Trophoblast cell (in vitro differentiated cells and primary cell): ENCODE data around the gene CEP89.
A peak's percentile ranks its signal among the peaks of the same experiment; 100 is the strongest.

ENCODE experiments used
- DNase-seq, 2 donors: peaks; one replicate each; pipeline ENCODE4 v3.0.0-alpha.2; 2016
- H2AFZ ChIP-seq: 2 replicates; pipeline ENCODE4 v1.6.1; 2013; ENCODE audit warnings: low read length, moderate library complexity, mild to moderate bottlenecking; ENCODE audit not compliant: insufficient read depth, poor library complexity
- H2AK5ac ChIP-seq: 2 replicates; pipeline ENCODE4 v1.6.1; 2013; ENCODE audit warnings: mild to moderate bottlenecking, low read length
- H2BK120ac ChIP-seq: 2 replicates; pipeline ENCODE4 v1.6.1; 2013; ENCODE audit warnings: low read length, mild to moderate bottlenecking, moderate library complexity; ENCODE audit not compliant: insufficient read depth, poor library complexity
- H2BK12ac ChIP-seq: 2 replicates; pipeline ENCODE4 v1.6.1; 2013; ENCODE audit warnings: mild to moderate bottlenecking, low read length, moderate library complexity
- H2BK5ac ChIP-seq: 2 replicates; pipeline ENCODE4 v1.6.1; 2013; ENCODE audit warnings: low read length, low read depth, moderate library complexity, mild to moderate bottlenecking; ENCODE audit not compliant: poor library complexity
- H3K14ac ChIP-seq: 2 replicates; pipeline ENCODE4 v1.6.1; 2013; ENCODE audit warnings: mild to moderate bottlenecking, low read length
- H3K18ac ChIP-seq: 2 replicates; pipeline ENCODE4 v1.6.1; 2013; ENCODE audit warnings: mild to moderate bottlenecking, low read length
- H3K23ac ChIP-seq: 2 replicates; pipeline ENCODE4 v1.6.1; 2013; ENCODE audit warnings: low read length
- H3K27ac ChIP-seq: 2 replicates; pipeline ENCODE4 v1.5.1; 2013; ENCODE audit warnings: low read depth, mild to moderate bottlenecking, inconsistent platforms, low read length, moderate library complexity
- H3K27me3 ChIP-seq: 2 replicates; pipeline ENCODE4 v1.6.1; 2013; ENCODE audit warnings: inconsistent platforms, mild to moderate bottlenecking, low read length, moderate library complexity; ENCODE audit not compliant: insufficient read depth
- H3K36me3 ChIP-seq, 2 experiments: 1 replicate in 1 of 2; 2 replicates in 1 of 2; pipeline ENCODE4 v1.6.1; 2013; ENCODE audit warnings: low read length in 2 of 2, mild to moderate bottlenecking in 2 of 2, moderate library complexity in 1 of 2; ENCODE audit not compliant: insufficient read depth in 2 of 2, control insufficient read depth in 1 of 2
- H3K4ac ChIP-seq: 2 replicates; pipeline ENCODE4 v1.6.1; 2013; ENCODE audit warnings: low read depth, mild to moderate bottlenecking, low read length, moderate library complexity
- H3K4me1 ChIP-seq, 2 experiments: 1 replicate in 1 of 2; 2 replicates in 1 of 2; pipeline ENCODE4 v1.6.1; 2013; ENCODE audit warnings: low read length in 2 of 2, mild to moderate bottlenecking in 2 of 2, moderate library complexity in 1 of 2; ENCODE audit not compliant: insufficient read depth in 2 of 2, control insufficient read depth in 1 of 2
- H3K4me2 ChIP-seq: 2 replicates; pipeline ENCODE4 v1.6.1; 2013; ENCODE audit warnings: inconsistent platforms, mild to moderate bottlenecking, low read length, moderate library complexity
- H3K4me3 ChIP-seq: 2 replicates; pipeline ENCODE4 v1.5.1; 2013; ENCODE audit warnings: mild to moderate bottlenecking, low read depth, low read length, inconsistent platforms
- H3K79me1 ChIP-seq: one replicate; pipeline ENCODE4 v1.6.1; 2013; ENCODE audit warnings: low read length
- H3K79me2 ChIP-seq: 2 replicates; pipeline ENCODE4 v1.6.1; 2013; ENCODE audit warnings: low read length, mild to moderate bottlenecking; ENCODE audit not compliant: control insufficient read depth, insufficient read depth, poor library complexity
- H3K9ac ChIP-seq: 2 replicates; pipeline ENCODE4 v1.6.1; 2013; ENCODE audit warnings: mild to moderate bottlenecking, low read length
- H3K9me3 ChIP-seq: 2 replicates; pipeline ENCODE4 v1.6.1; 2013; ENCODE audit warnings: low read depth, mild to moderate bottlenecking, control low read depth, inconsistent platforms, low read length; ENCODE audit not compliant: insufficient read depth
- H4K12ac ChIP-seq: 2 replicates; pipeline ENCODE4 v1.6.1; 2013; ENCODE audit warnings: low read depth, mild to moderate bottlenecking, low read length, moderate library complexity
- H4K8ac ChIP-seq: 2 replicates; pipeline ENCODE4 v1.6.1; 2013; ENCODE audit warnings: low read depth, mild to moderate bottlenecking, low read length, moderate library complexity
- H4K91ac ChIP-seq: one replicate; pipeline ENCODE4 v1.6.1; 2013; ENCODE audit warnings: low read depth, mild to moderate bottlenecking, low read length, moderate library complexity
- WGBS: extraction: QIAGEN DNeasy Blood & Tissue Kit; methylation state at CpG from one replicate; pipeline ENCODE4 v1.1.7; 2013; ENCODE audit warnings: missing lambda C conversion rate; ENCODE audit not compliant: insufficient read length, insufficient coverage; ENCODE audit errors: extremely low coverage; 5-methylcytosine and 5-hydroxymethylcytosine counted together

The CEP89 gene

GRCh38 chr19:32877323-32877912 is 94.3 kb downstream of the CEP89 start:
- H3K79me1 ChIP-seq: peaks cover 1% of the 10 kb centered on the region
- H3K18ac ChIP-seq: no peak overlapping the region
- peaks cover 3% of the 10 kb centered on the region for H3K9me3 ChIP-seq
- H3K79me2 ChIP-seq: peaks cover 2% of the 10 kb centered on the region
- peaks cover 3 to 6% of the 10 kb centered on the region in 2 experiments for H3K4me1 ChIP-seq
- no peak overlapping the region for H2AK5ac ChIP-seq
- no peak for DNase-seq
- no peak overlapping the region for H3K14ac ChIP-seq
- no peak overlapping the region for H3K4me3 ChIP-seq
- no peak overlapping the region for H3K4ac ChIP-seq
- WGBS: no CpG with 5 or more reads among the region's 9 CpGs
- H2BK5ac ChIP-seq: no peak overlapping the region
- no peaks in the 10 kb centered on the region for H3K27me3 ChIP-seq
- no peak overlapping the region for H4K8ac ChIP-seq
- no peak overlapping the region for H3K9ac ChIP-seq
- H3K27ac ChIP-seq: no peak overlapping the region
- H3K36me3 ChIP-seq: peaks cover 5 to 7% of the 10 kb centered on the region in 2 experiments
- H4K12ac ChIP-seq: no peak overlapping the region
- H3K23ac ChIP-seq: no peak overlapping the region
- H2BK12ac ChIP-seq: no peak overlapping the region
- no peak overlapping the region for H2BK120ac ChIP-seq
- no peak overlapping the region for H2AFZ ChIP-seq
- H4K91ac ChIP-seq: no peak overlapping the region
- H3K4me2 ChIP-seq: no peak overlapping the region

- no peak overlapping the region for H3K4me3 ChIP-seq
- H4K12ac ChIP-seq: no peak overlapping the region
- peaks cover 1% of the 10 kb centered on the region for H3K79me1 ChIP-seq
- no peak overlapping the region for H2BK5ac ChIP-seq
- peaks cover 2% of the 10 kb centered on the region for H3K79me2 ChIP-seq
- H3K36me3 ChIP-seq: peaks cover 5 to 7% of the 10 kb centered on the region in 2 experiments
- no peak overlapping the region for H3K18ac ChIP-seq
- H3K4me1 ChIP-seq: peaks cover 3 to 6% of the 10 kb centered on the region in 2 experiments
- H2BK12ac ChIP-seq: no peak overlapping the region
- H3K27me3 ChIP-seq: no peaks in the 10 kb centered on the region
- H3K14ac ChIP-seq: no peak overlapping the region
- DNase-seq: peak; percentile 91 to 92
- H3K9ac ChIP-seq: no peak overlapping the region
- no peak overlapping the region for H3K4me2 ChIP-seq
- H3K9me3 ChIP-seq: peaks cover 3% of the 10 kb centered on the region
- no peak overlapping the region for H3K4ac ChIP-seq
- no CpG with 5 or more reads among the region's 12 CpGs for WGBS
- H4K8ac ChIP-seq: no peak overlapping the region
- no peak overlapping the region for H3K27ac ChIP-seq
- H2AK5ac ChIP-seq: no peak overlapping the region
- H4K91ac ChIP-seq: no peak overlapping the region
- H2BK120ac ChIP-seq: no peak overlapping the region
- no peak overlapping the region for H2AFZ ChIP-seq
- H3K23ac ChIP-seq: no peak overlapping the region
Observed at GRCh38 chr19:32876919-32877285, 94.9 kb downstream of the CEP89 start.

- H3K36me3 ChIP-seq: peaks cover 3 to 5% of the 10 kb centered on the region in 2 experiments
- H3K4ac ChIP-seq: no peak overlapping the region
- H2AFZ ChIP-seq: no peak overlapping the region
- no peak overlapping the region for H3K18ac ChIP-seq
- no peaks in the 10 kb centered on the region for H3K27me3 ChIP-seq
- no peak overlapping the region for H4K8ac ChIP-seq
- H3K4me3 ChIP-seq: no peak overlapping the region
- DNase-seq: no peak
- H3K9me3 ChIP-seq: peaks cover 3% of the 10 kb centered on the region
- H3K4me1 ChIP-seq: peaks cover 3 to 6% of the 10 kb centered on the region in 2 experiments
- H2AK5ac ChIP-seq: no peak overlapping the region
- no peak overlapping the region for H3K23ac ChIP-seq
- H3K79me2 ChIP-seq: peaks cover 2% of the 10 kb centered on the region
- no peak overlapping the region for H3K27ac ChIP-seq
- no peak overlapping the region for H3K9ac ChIP-seq
- H3K79me1 ChIP-seq: peaks cover 1% of the 10 kb centered on the region
- no peak overlapping the region for H2BK5ac ChIP-seq
- no peak overlapping the region for H4K91ac ChIP-seq
- no CpG with 5 or more reads among the region's 9 CpGs for WGBS
- no peak overlapping the region for H2BK12ac ChIP-seq
- no peak overlapping the region for H3K14ac ChIP-seq
- H3K4me2 ChIP-seq: no peak overlapping the region
- H4K12ac ChIP-seq: no peak overlapping the region
- H2BK120ac ChIP-seq: no peak overlapping the region
Observed at GRCh38 chr19:32876236-32876918, 95.4 kb downstream of the CEP89 start.

GRCh38 chr19:32875428-32875827 is 96.3 kb downstream of the CEP89 start:
- no peak overlapping the region for H2BK12ac ChIP-seq
- DNase-seq: no peak
- H3K4me3 ChIP-seq: no peak overlapping the region
- H3K79me1 ChIP-seq: peaks cover 1% of the 10 kb centered on the region
- H3K4me2 ChIP-seq: no peak overlapping the region
- peaks cover 2% of the 10 kb centered on the region for H3K79me2 ChIP-seq
- no peak overlapping the region for H3K23ac ChIP-seq
- H3K4me1 ChIP-seq: peaks cover 3 to 6% of the 10 kb centered on the region in 2 experiments
- H3K4ac ChIP-seq: no peak overlapping the region
- no peak overlapping the region for H4K8ac ChIP-seq
- no peak overlapping the region for H3K27ac ChIP-seq
- H4K91ac ChIP-seq: no peak overlapping the region
- H2AFZ ChIP-seq: no peak overlapping the region
- WGBS: no CpG with 5 or more reads among the region's 7 CpGs
- H2AK5ac ChIP-seq: no peak overlapping the region
- no peak overlapping the region for H3K18ac ChIP-seq
- peaks cover 3 to 5% of the 10 kb centered on the region in 2 experiments for H3K36me3 ChIP-seq
- H3K27me3 ChIP-seq: no peaks in the 10 kb centered on the region
- H3K14ac ChIP-seq: no peak overlapping the region
- H3K9ac ChIP-seq: no peak overlapping the region
- peaks cover 3% of the 10 kb centered on the region for H3K9me3 ChIP-seq
- no peak overlapping the region for H4K12ac ChIP-seq
- H2BK5ac ChIP-seq: no peak overlapping the region
- H2BK120ac ChIP-seq: no peak overlapping the region
